Mucosa of rectum (tissue), 2 donors: ENCODE data around the gene RMND5A.

ENCODE experiments used
- H3K27ac ChIP-seq, 2 donors: one replicate each; pipeline ENCODE4 v1.7.0; 2013; ENCODE audit warnings: inconsistent platforms in 2 of 2, low read depth in 2 of 2, low read length in 2 of 2
- H3K27me3 ChIP-seq, 2 donors: one replicate each; pipeline ENCODE4 v1.7.0; 2013; ENCODE audit warnings: low read length in 2 of 2; ENCODE audit not compliant: control insufficient read depth in 2 of 2, insufficient read depth in 2 of 2
- H3K36me3 ChIP-seq, 2 donors: one replicate each; pipeline ENCODE4 v1.7.0; 2013; ENCODE audit warnings: low read length in 2 of 2; ENCODE audit not compliant: control insufficient read depth in 2 of 2, insufficient read depth in 2 of 2
- H3K4me1 ChIP-seq, 2 donors: one replicate each; pipeline ENCODE4 v1.7.0; 2013; ENCODE audit warnings: low read length in 2 of 2, mild to moderate bottlenecking in 1 of 2; ENCODE audit not compliant: control insufficient read depth in 2 of 2, insufficient read depth in 2 of 2
- H3K4me3 ChIP-seq, 2 donors: one replicate each; pipeline ENCODE4 v1.7.0; 2013; ENCODE audit warnings: low read length in 2 of 2
- H3K9ac ChIP-seq, 2 donors: one replicate each; pipeline ENCODE4 v1.7.0; 2013; ENCODE audit warnings: low read length in 2 of 2, low read depth in 1 of 2, mild to moderate bottlenecking in 1 of 2
- H3K9me3 ChIP-seq, 2 donors: one replicate each; pipeline ENCODE4 v1.7.0; 2013; ENCODE audit warnings: low read length in 2 of 2; ENCODE audit not compliant: control insufficient read depth in 2 of 2
- donor health status: healthy.
- donor health status: Normal muscosa, but diverticular disease.

The RMND5A gene

GRCh38 chr2:86789687-86790133 is 69.6 kb downstream of the RMND5A start:
- Histone ChIP-seq H3K4me1 (peaks cover 0 to 9% of the 10 kb centered on the region in 2 donors), H3K36me3 (no peaks in the 10 kb centered on the region), H3K4me3 (peak overlapping the region in 1 of 2 donors; percentile 50), H3K9ac (peak overlapping the region in 1 of 2 donors; percentile 4), H3K27ac (no peak overlapping the region), H3K9me3 (no peaks in the 10 kb centered on the region), H3K27me3 (peaks cover 43 to 44% of the 10 kb centered on the region in 2 donors)

- Histone ChIP-seq H3K4me1 (peaks cover 0 to 9% of the 10 kb centered on the region in 2 donors), H3K36me3 (no peaks in the 10 kb centered on the region), H3K27ac (no peak overlapping the region), H3K27me3 (peaks cover 43 to 44% of the 10 kb centered on the region in 2 donors), H3K9me3 (no peaks in the 10 kb centered on the region), H3K4me3 (peak overlapping the region in 1 of 2 donors; percentile 50), H3K9ac (no peak overlapping the region)
Observed at GRCh38 chr2:86790134-86790675, 70.1 kb downstream of the RMND5A start.

DNA sequence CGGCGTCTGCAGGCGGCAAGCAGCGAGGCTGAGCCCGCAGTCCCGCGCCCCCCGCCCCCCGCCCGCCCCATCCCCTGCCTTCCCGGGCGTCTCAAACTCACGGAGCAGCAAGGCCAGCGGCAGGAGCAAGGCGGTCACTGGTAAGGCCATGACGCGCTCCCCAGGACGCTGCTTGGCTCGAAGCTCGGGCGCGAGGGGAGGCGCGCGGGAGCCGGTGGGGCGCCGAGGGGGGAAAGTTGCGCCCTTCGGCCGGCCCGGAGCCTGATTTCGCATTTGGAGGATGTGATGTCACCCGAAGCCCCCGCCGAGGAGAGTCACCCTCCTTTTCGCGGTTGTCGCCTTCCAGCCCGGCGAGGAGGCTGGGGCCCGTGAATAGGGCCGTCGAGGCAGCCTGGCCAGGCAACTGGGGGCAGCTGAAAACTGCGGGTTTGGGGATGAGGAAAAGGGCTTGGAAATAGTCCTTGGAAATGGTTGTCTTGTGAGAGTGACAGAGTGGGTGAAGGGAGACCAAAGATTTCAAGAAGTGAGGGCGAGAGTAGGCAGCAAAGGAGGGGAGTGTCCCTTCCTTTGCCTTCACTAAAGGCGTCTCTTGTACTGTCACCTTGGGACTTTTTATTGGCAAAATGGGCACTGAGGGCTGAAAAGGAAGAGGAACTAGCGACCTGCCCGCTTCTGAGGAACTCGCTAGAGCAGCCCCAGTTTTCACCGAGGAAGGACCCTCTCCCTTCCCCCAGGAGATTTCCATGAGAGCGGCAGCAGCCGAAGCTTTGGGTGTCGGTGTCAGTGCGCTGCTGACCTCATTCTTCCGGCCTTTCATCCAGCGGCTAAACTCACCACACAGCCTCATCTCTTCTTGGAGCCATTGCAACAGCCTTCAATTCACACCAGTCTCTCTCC is 70.8 kb downstream of the RMND5A start, which contains the start of gene CD8A:
Gene CD8A (minus strand): TSS at position 238 of the 897 bp plus-strand sequence. CDS start 88 bp downstream, at position 150.
- Histone ChIP-seq H3K9ac (peak within 1 kb of the TSS in 1 of 2 donors; percentile 4), H3K27me3 (peaks cover 40 to 44% of the 10 kb centered on the region in 2 donors), H3K4me1 (peaks cover 0 to 9% of the 10 kb centered on the region in 2 donors)

DNA sequence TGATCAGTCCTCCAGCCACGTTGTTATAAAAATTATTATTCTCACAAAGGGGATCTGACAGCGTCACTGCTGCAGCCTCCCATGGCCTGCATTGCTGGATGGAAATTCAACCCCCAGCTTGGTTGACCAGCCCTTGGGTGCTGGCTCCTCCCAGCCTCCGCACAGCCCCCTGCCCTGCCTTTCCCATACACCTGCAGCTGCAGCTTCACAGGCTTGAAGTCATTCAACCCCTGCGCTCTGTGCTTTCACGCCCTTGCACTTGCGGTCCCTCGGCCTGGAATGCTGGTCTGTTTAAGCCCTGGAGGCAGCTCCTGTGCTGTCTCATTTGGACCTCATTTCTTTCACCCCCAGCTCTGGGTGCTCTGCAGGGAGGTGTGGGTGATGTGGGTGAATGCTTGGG is 71.5 kb downstream of the RMND5A start:
- no peak overlapping the region for H3K27ac ChIP-seq
- H3K4me3 ChIP-seq, result no peak overlapping the region
- H3K27me3 ChIP-seq, result peaks cover 38 to 44% of the 10 kb centered on the region in 2 donors

More for the DNA sequence above, 70.8 kb downstream of the RMND5A start, which contains the start of gene CD8A:
- Histone ChIP-seq H3K9me3 (no peaks in the 10 kb centered on the region), H3K4me3 (peak within 1 kb of the TSS in 1 of 2 donors; percentile 50), H3K27ac (no peak within 1 kb of the TSS), H3K36me3 (no peaks in the 10 kb centered on the region)

DNA sequence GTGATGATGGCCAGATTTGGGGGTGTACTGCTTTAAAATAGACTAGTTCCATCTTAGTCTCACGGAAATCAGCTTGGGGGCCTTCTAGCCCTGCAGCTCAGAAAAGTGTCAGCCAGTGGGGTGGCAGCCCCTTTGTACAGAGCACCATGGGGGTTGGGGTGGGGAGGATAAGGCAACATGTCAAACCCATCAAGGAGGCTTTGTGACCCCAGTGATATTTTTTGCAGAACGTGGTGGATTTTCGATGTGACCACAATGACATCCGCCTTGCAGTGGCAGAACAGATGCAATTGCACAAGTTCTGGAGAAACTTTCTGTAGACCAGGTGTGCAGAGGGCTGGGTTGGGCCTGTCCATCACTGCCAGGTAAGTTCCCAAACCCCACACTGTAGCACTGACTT is 73.7 kb downstream of the RMND5A start:
- Histone ChIP-seq H3K27ac (no peak overlapping the region), H3K36me3 (no peaks in the 10 kb centered on the region), H3K9me3 (peaks cover 10 to 11% of the 10 kb centered on the region in 2 donors), H3K9ac (no peak overlapping the region), H3K27me3 (peaks cover 37 to 42% of the 10 kb centered on the region in 2 donors), H3K4me3 (no peak overlapping the region), H3K4me1 (peaks cover 0 to 9% of the 10 kb centered on the region in 2 donors)

More for the DNA sequence above, 71.5 kb downstream of the RMND5A start:
- Histone ChIP-seq H3K9me3 (peaks cover 2 to 3% of the 10 kb centered on the region in 2 donors), H3K4me1 (peaks cover 0 to 9% of the 10 kb centered on the region in 2 donors), H3K9ac (no peak overlapping the region), H3K36me3 (no peaks in the 10 kb centered on the region)

DNA sequence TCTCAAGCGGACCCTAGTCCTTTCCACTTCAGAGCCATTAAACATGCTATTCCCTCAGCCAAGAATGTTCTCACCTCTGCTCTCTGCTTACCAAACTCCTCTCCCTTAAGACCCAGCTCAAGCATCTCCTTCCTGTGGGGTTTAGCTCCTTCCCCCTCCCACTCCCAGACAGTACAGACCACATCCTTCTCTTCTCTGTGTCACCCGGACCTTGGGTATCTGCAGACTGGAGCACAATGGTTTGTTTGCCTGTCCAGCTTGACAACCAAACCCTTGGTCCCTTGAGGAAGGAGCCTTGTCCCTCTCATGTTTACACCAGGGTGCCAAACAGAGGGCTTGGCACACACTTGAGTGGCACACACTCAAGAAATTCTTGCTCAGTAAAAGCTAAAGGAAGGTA is 74.8 kb downstream of the RMND5A start:
- no peaks in the 10 kb centered on the region for H3K36me3 ChIP-seq
- H3K4me3 ChIP-seq, result no peak overlapping the region
- no peak overlapping the region for H3K27ac ChIP-seq
- peaks cover 10 to 11% of the 10 kb centered on the region in 2 donors for H3K9me3 ChIP-seq
- H3K9ac ChIP-seq, result no peak overlapping the region
- H3K27me3 ChIP-seq, result peaks cover 29 to 36% of the 10 kb centered on the region in 2 donors
- peaks cover 0 to 9% of the 10 kb centered on the region in 2 donors for H3K4me1 ChIP-seq

DNA sequence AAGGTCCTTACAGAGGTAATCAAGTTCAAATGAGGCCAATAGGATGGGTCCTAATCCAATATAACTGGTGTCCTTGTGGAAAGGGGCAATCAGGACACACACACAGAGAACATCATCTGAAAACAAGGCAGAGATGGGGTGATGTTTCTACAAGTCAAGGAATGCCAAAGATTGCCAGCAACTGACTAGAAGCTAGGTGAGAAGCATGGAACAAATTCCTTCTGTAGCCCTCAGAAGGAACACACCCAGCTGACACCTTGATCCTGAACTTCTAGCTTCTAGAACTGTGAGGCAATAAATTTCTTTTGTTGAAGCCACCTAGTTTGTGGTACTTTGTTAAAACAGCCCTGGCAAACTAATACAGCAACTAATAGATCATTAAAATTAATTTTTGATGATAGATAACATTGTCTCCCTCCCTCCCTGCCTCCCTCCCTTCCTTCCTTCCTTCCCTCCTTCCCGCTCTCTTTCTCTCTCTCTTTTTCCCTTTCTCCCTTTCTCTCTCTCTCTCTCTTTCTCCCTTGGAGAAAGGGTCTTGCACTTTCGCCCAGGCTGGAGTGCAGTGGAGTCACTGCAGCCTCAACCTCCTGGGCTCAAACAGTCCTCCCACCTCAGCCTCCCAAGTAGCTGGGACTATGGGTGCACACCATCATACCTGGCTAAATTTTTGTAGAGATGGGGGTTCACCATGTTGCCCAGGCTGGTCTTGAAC is 80.9 kb downstream of the RMND5A start:
- Histone ChIP-seq H3K27me3 (no peaks in the 10 kb centered on the region), H3K27ac (no peak overlapping the region), H3K36me3 (no peaks in the 10 kb centered on the region), H3K9ac (no peak overlapping the region), H3K4me3 (no peak overlapping the region), H3K4me1 (no peaks in the 10 kb centered on the region), H3K9me3 (peaks cover 10 to 11% of the 10 kb centered on the region in 2 donors)

GRCh38 chr2:86806059-86806857 is 86.2 kb downstream of the RMND5A start:
- Histone ChIP-seq H3K9ac (no peak overlapping the region), H3K4me1 (peaks cover 12 to 17% of the 10 kb centered on the region in 2 donors), H3K36me3 (no peaks in the 10 kb centered on the region), H3K4me3 (no peak overlapping the region), H3K27me3 (peaks cover 12 to 15% of the 10 kb centered on the region in 2 donors), H3K27ac (no peak overlapping the region), H3K9me3 (no peaks in the 10 kb centered on the region)

- H3K4me1 ChIP-seq, result peaks cover 12 to 17% of the 10 kb centered on the region in 2 donors
- H3K9ac ChIP-seq, result no peak overlapping the region
- H3K4me3 ChIP-seq, result peak overlapping the region; percentile 68 to 73
- no peak overlapping the region for H3K27ac ChIP-seq
- no peaks in the 10 kb centered on the region for H3K9me3 ChIP-seq
- H3K27me3 ChIP-seq, result peaks cover 12 to 20% of the 10 kb centered on the region in 2 donors
- no peaks in the 10 kb centered on the region for H3K36me3 ChIP-seq
Observed at GRCh38 chr2:86807133-86807467, 87.0 kb downstream of the RMND5A start.
